HUES48 (cell line): ENCODE data around the gene ZNF641.

Experiments used
- H3K27ac ChIP-seq: one replicate; pipeline ENCODE4 v1.7.0; 2013; ENCODE audit warnings: low read depth, low read length, inconsistent platforms
- H3K27me3 ChIP-seq: 2 replicates; pipeline ENCODE4 v1.6.1; 2013; ENCODE audit warnings: mild to moderate bottlenecking, low read length; ENCODE audit not compliant: control insufficient read depth, insufficient read depth
- H3K36me3 ChIP-seq: 2 replicates; pipeline ENCODE4 v1.6.1; 2013; ENCODE audit warnings: low read length; ENCODE audit not compliant: control insufficient read depth, insufficient read depth
- H3K4me1 ChIP-seq: 2 replicates; pipeline ENCODE4 v1.6.1; 2013; ENCODE audit warnings: mild to moderate bottlenecking, low read length; ENCODE audit not compliant: control insufficient read depth, insufficient read depth
- H3K4me3 ChIP-seq: 2 replicates; pipeline ENCODE4 v1.5.1; 2013; ENCODE audit warnings: mild to moderate bottlenecking, low read depth, low read length
- H3K9ac ChIP-seq: 2 replicates; pipeline ENCODE4 v1.6.1; 2013; ENCODE audit warnings: mild to moderate bottlenecking, low read depth, low read length, moderate library complexity
- H3K9me3 ChIP-seq: 2 replicates; pipeline ENCODE4 v1.6.1; 2013; ENCODE audit warnings: low read length; ENCODE audit not compliant: control insufficient read depth, insufficient read depth

ZNF641 gene

GRCh38 chr12:48292040-48292439 is 58.7 kb downstream of the ZNF641 start:
- Histone ChIP-seq H3K9me3 (no peaks in the 10 kb centered on the region), H3K4me3 (no peak overlapping the region), H3K27ac (no peak overlapping the region), H3K27me3 (peaks cover 12% of the 10 kb centered on the region), H3K4me1 (no peaks in the 10 kb centered on the region), H3K36me3 (no peaks in the 10 kb centered on the region), H3K9ac (no peak overlapping the region)

DNA sequence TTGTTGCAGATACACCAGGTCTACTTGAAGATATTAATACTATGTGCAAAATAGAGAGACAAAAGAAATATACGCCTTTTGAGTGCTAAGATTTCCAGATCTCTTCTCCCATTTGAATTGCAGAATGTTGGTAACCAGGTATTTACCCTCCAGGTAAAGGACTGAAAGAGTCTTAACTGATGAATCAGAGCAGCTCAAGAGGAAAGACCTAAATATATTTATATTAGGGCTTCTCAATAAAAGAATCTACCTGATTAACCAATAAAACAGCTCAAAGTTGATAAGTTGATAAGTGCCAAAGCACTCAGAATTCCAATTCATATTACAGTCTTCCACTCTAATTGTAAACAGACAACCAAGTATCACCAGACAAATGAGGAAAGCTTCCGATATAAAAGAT is 59.2 kb downstream of the ZNF641 start:
- peaks cover 11% of the 10 kb centered on the region for H3K27me3 ChIP-seq
- no peaks in the 10 kb centered on the region for H3K36me3 ChIP-seq
- no peak overlapping the region for H3K4me3 ChIP-seq
- H3K27ac ChIP-seq: no peak overlapping the region
- H3K9ac ChIP-seq: no peak overlapping the region
- H3K4me1 ChIP-seq: no peaks in the 10 kb centered on the region
- H3K9me3 ChIP-seq: no peaks in the 10 kb centered on the region

DNA sequence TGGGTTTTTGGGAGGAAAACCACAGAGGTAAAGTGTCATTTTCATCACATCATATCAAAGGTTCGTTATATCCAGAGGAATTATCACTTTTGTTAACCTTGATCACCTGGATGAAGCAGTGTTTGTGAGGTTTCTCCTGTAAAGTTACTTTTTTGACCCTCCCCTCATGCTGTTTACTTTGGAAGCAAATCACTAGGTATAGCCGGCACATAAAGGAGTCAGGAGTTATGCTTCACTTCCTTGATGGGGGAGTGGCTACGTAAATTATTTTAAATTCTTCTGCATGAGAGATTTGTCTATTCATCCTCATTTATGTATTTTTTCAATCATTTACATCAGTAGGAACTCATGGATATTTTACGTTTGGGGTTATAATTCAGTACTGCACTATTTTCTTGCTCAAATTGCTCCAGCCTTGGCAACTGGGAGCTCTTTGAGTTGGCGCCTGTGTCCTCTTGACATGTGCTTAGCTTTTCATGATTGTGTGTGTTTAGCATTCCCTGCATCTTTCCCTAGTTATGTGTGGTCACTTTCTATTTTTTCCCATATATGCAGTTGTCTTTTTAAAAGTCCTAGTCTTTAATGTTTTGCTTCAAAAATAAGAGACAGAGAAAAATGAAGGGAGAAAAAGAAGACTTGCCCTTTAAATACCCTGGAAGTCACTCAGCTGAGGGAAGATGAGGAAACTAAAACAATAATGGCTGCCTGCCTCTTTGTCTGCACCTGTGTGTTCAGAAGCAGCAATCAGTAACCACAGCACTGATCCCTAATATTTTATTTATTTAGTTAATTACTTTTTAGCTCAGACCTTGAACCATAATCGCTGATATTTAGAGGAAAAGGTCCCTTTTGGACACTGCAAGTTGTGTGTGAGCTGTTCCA is 62.1 kb downstream of the ZNF641 start:
- Histone ChIP-seq H3K4me3 (no peak overlapping the region), H3K36me3 (no peaks in the 10 kb centered on the region), H3K4me1 (no peaks in the 10 kb centered on the region), H3K9ac (no peak overlapping the region), H3K9me3 (no peaks in the 10 kb centered on the region), H3K27me3 (peaks cover 20% of the 10 kb centered on the region), H3K27ac (no peak overlapping the region)
